Right lobe of liver (tissue), 6 donors: ENCODE data around the gene OSBPL8. TPM values are rescaled to one million over a fixed set of nuclear protein-coding genes. Genes with fewer than 3 reads are reported as not detected.

Source experiments
- ATAC-seq, 4 donors: fragments of 200-7000 bp; cut with Tn5 transposase; one replicate each; pipeline ENCODE4 v1.9.1; 2020; ENCODE audit warnings: mild to moderate bottlenecking in 4 of 4, moderate library complexity in 4 of 4
- DNase-seq, 3 donors: peaks; one replicate each; pipeline ENCODE4 v3.0.0-alpha.2; 2020
- H3K27ac ChIP-seq, 3 donors: fragments of 200-600 bp; one replicate each; pipeline ENCODE4 v1.8.0; 2022
- H3K27me3 ChIP-seq, 2 donors: fragments of 200-600 bp; one replicate each; pipeline ENCODE4 v1.8.0; 2022
- H3K36me3 ChIP-seq, 4 donors: fragments of 200-600 bp; sonication (generic) in 1 of 4; one replicate each; pipeline versions ENCODE4 v1.5.1 to v1.8.0; 2017 to 2022; ENCODE audit warnings: control low read depth in 1 of 4
- H3K4me1 ChIP-seq, 4 donors: fragments of 200-600 bp; sonication (generic) in 1 of 4; one replicate each; pipeline versions ENCODE4 v1.5.1 to v1.8.0; 2017 to 2022; ENCODE audit warnings: control low read depth in 1 of 4
- H3K4me3 ChIP-seq, 3 donors: fragments of 200-600 bp; one replicate each; pipeline ENCODE4 v1.8.0; 2022
- H3K9me3 ChIP-seq, 4 donors: fragments of 200-600 bp; sonication (generic) in 1 of 4; one replicate each; pipeline versions ENCODE4 v1.5.1 to v1.8.0; 2017 to 2022; ENCODE audit warnings: control low read depth in 1 of 4
- CTCF ChIP-seq, 4 donors: fragments of 200-600 bp in 3 of 4; fragments of 450-650 bp in 1 of 4; IDR thresholded peaks; one replicate each; pipeline versions ENCODE4 v1.5.1 to v1.8.0; 2016 to 2022; ENCODE audit warnings: antibody characterized with exemption in 4 of 4, mild to moderate bottlenecking in 2 of 4
- POLR2A ChIP-seq: fragments of 450-650 bp; IDR thresholded peaks from one replicate; pipeline ENCODE4 v1.6.1; 2017; ENCODE audit warnings: antibody characterized with exemption, mild to moderate bottlenecking
- WGBS: methylation state at CpG from one replicate; pipeline ENCODE4 v1.1.6; 2018; ENCODE audit warnings: low coverage, low lambda C conversion rate; ENCODE audit not compliant: insufficient coverage; ENCODE audit errors: missing lambda C conversion rate; 5-methylcytosine and 5-hydroxymethylcytosine counted together
- intact Hi-C, 2 donors: fragments of 100-400 bp; cut with DNase I; formaldehyde crosslinking; loops; one replicate each; pipeline versions ENCODE4 v1.11.2 to v1.14.1; 2022
- total RNA-seq, 6 experiments: library from RNA; depleted of rRNA in 2 of 6; stranded (reverse); fragments of >200 nt in 2 of 6; fragmentation: NEBNext Ultra II Directional in 3 of 6; extraction: Animal tissue kit (Norgen Biotek cat#: 25700) in 3 of 6; gene quantifications; one replicate each; pipeline versions ENCODE4 v1.1.0 to v1.2.4, GENCODE V29; 2016 to 2023
- donor health status: DM: no; HTN: yes; CAD: no.
- donor health status: DM: no; HTN: no; CAD: no.
- donor health status: DM: no; HTN: no; CAD: no.
- donor health status: DM: no; HTN: yes; CAD: no.
- donor health status: DM: no; HTN: yes; CAD: no.

The OSBPL8 gene
- total RNA-seq, 6 experiments from 2014 or later = 20.2 to 29.1 (median 24.2) TPM

GRCh38 chr12:76317976-76318375 lies 241.6 kb downstream of the OSBPL8 start:
- H3K4me1 ChIP-seq = no peaks in the 10 kb centered on the region
- DNase-seq (no peak), ATAC-seq (no peak)
- no peak overlapping the region for H3K27ac ChIP-seq
- intact Hi-C loops = no loop called here
- no peaks in the 10 kb centered on the region for H3K9me3 ChIP-seq
- no peaks in the 10 kb centered on the region for H3K27me3 ChIP-seq
- no peak overlapping the region for H3K4me3 ChIP-seq
- H3K36me3 ChIP-seq = no peaks in the 10 kb centered on the region
- TF ChIP-seq CTCF (IDR thresholded peaks at IDR 0.05) (no peak), POLR2A (no peak)
- WGBS = 63% methylated on average over 1 of the region's 1 CpG

GRCh38 chr12:76316468-76316867 lies 243.1 kb downstream of the OSBPL8 start:
- Histone ChIP-seq H3K9me3 (no peaks in the 10 kb centered on the region), H3K27me3 (no peaks in the 10 kb centered on the region), H3K36me3 (no peaks in the 10 kb centered on the region), H3K4me3 (no peak overlapping the region), H3K27ac (no peak overlapping the region), H3K4me1 (no peaks in the 10 kb centered on the region)
- ATAC-seq (no peak), DNase-seq (no peak)
- TF ChIP-seq CTCF (IDR thresholded peaks at IDR 0.05) (no peak), POLR2A (no peak)
- intact Hi-C loops = no loop called here
- WGBS = 81% methylated on average over 6 of the region's 7 CpGs

- Histone ChIP-seq H3K36me3 (no peaks in the 10 kb centered on the region), H3K4me3 (no peak overlapping the region), H3K27ac (no peak overlapping the region), H3K27me3 (no peaks in the 10 kb centered on the region), H3K9me3 (no peaks in the 10 kb centered on the region), H3K4me1 (no peaks in the 10 kb centered on the region)
- intact Hi-C loops = no loop called here
- ATAC-seq = no peak
- no peak for TF ChIP-seq POLR2A
- TF ChIP-seq CTCF (IDR thresholded peaks at IDR 0.05) = no peak
- no peak for DNase-seq
- 36% methylated on average over 3 of the region's 9 CpGs for WGBS
Observed at GRCh38 chr12:76313299-76313698, 246.3 kb downstream of the OSBPL8 start.

- Histone ChIP-seq H3K27me3 (no peaks in the 10 kb centered on the region), H3K4me1 (no peaks in the 10 kb centered on the region), H3K4me3 (no peak overlapping the region), H3K9me3 (no peaks in the 10 kb centered on the region), H3K27ac (no peak overlapping the region), H3K36me3 (no peaks in the 10 kb centered on the region)
- intact Hi-C loops = no loop called here
- TF ChIP-seq CTCF (IDR thresholded peaks at IDR 0.05) (no peak), POLR2A (no peak)
- 86% methylated on average over 7 of the region's 7 CpGs for WGBS
- no peak for DNase-seq
- ATAC-seq = no peak
Observed at GRCh38 chr12:76312315-76312714, 247.3 kb downstream of the OSBPL8 start.

GRCh38 chr12:76311796-76312195 lies 247.8 kb downstream of the OSBPL8 start:
- no peak overlapping the region for H3K27ac ChIP-seq
- whole genome bisulfite sequencing = 77% methylated on average over 3 of the region's 3 CpGs
- intact Hi-C loops = no loop called here
- no peak for TF ChIP-seq CTCF (IDR thresholded peaks at IDR 0.05)
- TF ChIP-seq POLR2A = no peak
- H3K4me3 ChIP-seq = no peak overlapping the region
- no peaks in the 10 kb centered on the region for H3K4me1 ChIP-seq
- H3K27me3 ChIP-seq = no peaks in the 10 kb centered on the region
- no peaks in the 10 kb centered on the region for H3K36me3 ChIP-seq
- ATAC-seq = no peak
- H3K9me3 ChIP-seq = no peaks in the 10 kb centered on the region
- DNase-seq = no peak
